K562 (cell line): ENCODE data around the gene RNASE8. TPM values are rescaled to one million over a fixed set of nuclear protein-coding genes. Genes with fewer than 3 reads are reported as not detected.

ENCODE experiments used
- ATAC-seq: fragments of 200-7000 bp; cut with Tn5 transposase; 3 replicates; pipeline ENCODE4 v1.9.1; 2020; ENCODE audit warnings: moderate library complexity
- BruUV-seq: library from RNA; stranded (reverse); fragments of 400-500 nt; replicated peaks from 2 replicates; lab custom pipeline; 2021; lab: Mats Ljungman, UMichigan
- CTCF ChIA-PET: fragments of 300-600 bp; formaldehyde crosslinking; extraction: SDS; loops from one replicate; lab custom pipeline; 2021; ENCODE audit warnings: low intra/inter-chr PET ratio; lab: Yijun Ruan, JAX
- POLR2A ChIA-PET: fragments of 300-600, 350-650 bp; sonication (Branson Sonifier 250); formaldehyde crosslinking; extraction: SDS; loops from one replicate; lab custom pipeline; 2021; ENCODE audit warnings: antibody characterized with exemption, inconsistent platforms; lab: Yijun Ruan, JAX
- DNase-seq, 4 experiments: peaks; one replicate each; pipeline versions ENCODE4 v3.0.0 to v3.0.0-alpha.2; 2011 to 2018; ENCODE audit warnings: low spot score in 3 of 4, mixed read lengths in 3 of 4; ENCODE audit errors: extremely low read depth in 1 of 4
- FAIRE-seq: peaks from 2 replicates; lab custom pipeline; 2011; peaks lifted over from hg19 to GRCh38; lab: Jason Lieb, UNC
- H2AFZ ChIP-seq: 2 replicates; pipeline ENCODE4 v1.6.0; 2011; ENCODE audit warnings: low read depth, low read length, control low read depth, inconsistent platforms
- H3K27ac ChIP-seq: fragments of 200-600 bp; 3 replicates; pipeline ENCODE4 v1.8.0; 2011; ENCODE audit warnings: low read depth, mild to moderate bottlenecking, control low read depth, inconsistent platforms, low read length, moderate library complexity, mixed read lengths; ENCODE audit errors: extremely low read depth
- H3K27me3 ChIP-seq, 2 experiments: fragments of 300-600 bp in 1 of 2; 2 replicates in 1 of 2; 3 replicates in 1 of 2; pipeline versions ENCODE4 v1.6.0 to v1.8.0; 2011; ENCODE audit warnings: inconsistent platforms in 2 of 2, low read length in 2 of 2, mild to moderate bottlenecking in 1 of 2, mixed read lengths in 1 of 2, moderate library complexity in 1 of 2; ENCODE audit not compliant: control insufficient read depth in 2 of 2, insufficient read depth in 2 of 2
- H3K36me3 ChIP-seq: fragments of 300-600 bp; 3 replicates; pipeline ENCODE4 v1.8.0; 2011; ENCODE audit warnings: mild to moderate bottlenecking, low read length, inconsistent platforms; ENCODE audit not compliant: control insufficient read depth, insufficient read depth
- H3K4me1 ChIP-seq, 2 experiments: fragments of 200-600 bp in 1 of 2; replicated peaks in 1 of 2; 2 replicates in 1 of 2; 3 replicates in 1 of 2; pipeline versions ENCODE4 v1.5.1 to v1.8.0; 2011; ENCODE audit warnings: inconsistent platforms in 2 of 2, low read length in 2 of 2, mild to moderate bottlenecking in 1 of 2, mixed read lengths in 1 of 2, moderate library complexity in 1 of 2; ENCODE audit not compliant: control insufficient read depth in 2 of 2, insufficient read depth in 2 of 2
- H3K4me2 ChIP-seq: 2 replicates; pipeline ENCODE4 v1.6.1; 2011; ENCODE audit warnings: low read length, control low read depth, inconsistent platforms, mixed read lengths; ENCODE audit not compliant: insufficient read depth
- H3K4me3 ChIP-seq: fragments of 200-600 bp; sonication (generic), shearing (Covaris generic); 2 replicates; pipeline ENCODE4 v1.5.1; 2016; ENCODE audit warnings: control low read depth, inconsistent platforms
- H3K79me2 ChIP-seq: fragments of 200-600 bp; 3 replicates; pipeline ENCODE4 v1.8.0; 2011; ENCODE audit warnings: low read length, inconsistent platforms; ENCODE audit not compliant: control insufficient read depth, insufficient read depth
- H3K9ac ChIP-seq, 2 experiments: 2 replicates each; pipeline versions ENCODE4 v1.6.0 to v1.6.1; 2011; ENCODE audit warnings: low read depth in 2 of 2, low read length in 2 of 2, control low read depth in 1 of 2, inconsistent platforms in 1 of 2, mild to moderate bottlenecking in 1 of 2, mixed read lengths in 1 of 2; ENCODE audit not compliant: insufficient read depth in 1 of 2
- H3K9me1 ChIP-seq: one replicate; pipeline ENCODE4 v1.6.0; 2011; ENCODE audit warnings: inconsistent platforms, mild to moderate bottlenecking, low read length, moderate library complexity; ENCODE audit not compliant: control insufficient read depth, insufficient read depth
- H3K9me3 ChIP-seq: replicated peaks from 2 replicates; pipeline ENCODE4 v1.5.1; 2011; ENCODE audit warnings: low read depth, low read length, inconsistent platforms; ENCODE audit not compliant: control insufficient read depth, insufficient read depth
- H4K20me1 ChIP-seq: replicated peaks from 2 replicates; pipeline ENCODE4 v1.6.1; 2011; ENCODE audit warnings: low read length, inconsistent platforms, mixed read lengths; ENCODE audit not compliant: control insufficient read depth, insufficient read depth
- ATF3 ChIP-seq, 2 experiments: fragments of 450-650 bp in 1 of 2; sonication (generic) in 1 of 2; formaldehyde crosslinking in 1 of 2; IDR thresholded peaks in 1 of 2; conservative IDR thresholded peaks in 1 of 2; 2 replicates each; pipeline versions ENCODE4 v1.6.1 to v1.8.1; 2016 to 2023; ENCODE audit warnings: mild to moderate bottlenecking in 2 of 2, moderate library complexity in 2 of 2, inconsistent platforms in 1 of 2, missing genetic modification reagents in 1 of 2
- CTCF ChIP-seq, 3 experiments: IDR thresholded peaks in 2 of 3; conservative IDR thresholded peaks in 1 of 3; 2 replicates each; pipeline ENCODE4 v1.5.1; 2011 to 2012; ENCODE audit warnings: low read length in 3 of 3, mild to moderate bottlenecking in 3 of 3, control low read depth in 2 of 3, improper control_type of control experiment in 1 of 3, inconsistent platforms in 1 of 3, low read depth in 1 of 3, mixed read lengths in 1 of 3, moderate library complexity in 1 of 3; ENCODE audit not compliant: insufficient read depth in 2 of 3
- ELK1 ChIP-seq: sonication (generic); formaldehyde crosslinking; IDR thresholded peaks from 2 replicates; pipeline ENCODE4 v1.8.1; 2022; ENCODE audit warnings: missing genetic modification reagents
- POLR2G ChIP-seq: fragments of 200-400 bp; formaldehyde crosslinking; IDR thresholded peaks from 2 replicates; pipeline ENCODE4 v1.6.1; 2017; ENCODE audit warnings: low read depth, mild to moderate bottlenecking, antibody characterized with exemption, low read length, moderate library complexity
- RAD21 ChIP-seq, 2 experiments: fragments of 250-450 bp in 1 of 2; fragments of 450-650 bp in 1 of 2; sonication (Bioruptor Pico) in 1 of 2; formaldehyde crosslinking in 1 of 2; IDR thresholded peaks in 1 of 2; conservative IDR thresholded peaks in 1 of 2; 2 replicates each; pipeline versions ENCODE4 v1.4.0 to v1.8.0; 2020 to 2022; ENCODE audit warnings: mild to moderate bottlenecking in 2 of 2, moderate library complexity in 1 of 2
- RBFOX2 ChIP-seq: fragments of 200-400 bp; formaldehyde crosslinking; IDR thresholded peaks from 2 replicates; pipeline ENCODE4 v1.6.1; 2017; ENCODE audit warnings: low read depth, mild to moderate bottlenecking, low read length, moderate library complexity
- ZBTB33 ChIP-seq: sonication (generic); formaldehyde crosslinking; IDR thresholded peaks from 2 replicates; pipeline ENCODE4 v1.8.1; 2023; ENCODE audit warnings: mild to moderate bottlenecking, missing genetic modification reagents
- ZKSCAN8 ChIP-seq: fragments of 200-800 bp; sonication (Bioruptor generic); IDR thresholded peaks from 2 replicates; pipeline ENCODE4 v1.6.1; 2016; ENCODE audit warnings: missing genetic modification characterization, missing compliant biosample characterization
- ZNF253 ChIP-seq: fragments of 250-450 bp; sonication (Bioruptor Pico); conservative IDR thresholded peaks from 2 replicates; pipeline ENCODE4 v1.6.1; 2021; ENCODE audit warnings: mild to moderate bottlenecking
- ZNF740 ChIP-seq, 3 experiments: fragments of 200-800 bp in 1 of 3; sonication (Bioruptor generic) in 1 of 3; sonication (generic) in 1 of 3; formaldehyde crosslinking in 1 of 3; IDR thresholded peaks; 2 replicates each; pipeline versions ENCODE4 v1.6.1 to v1.8.0; 2016 to 2022; ENCODE audit warnings: mild to moderate bottlenecking in 2 of 3, missing compliant biosample characterization in 2 of 3, missing genetic modification characterization in 2 of 3, missing genetic modification reagents in 1 of 3
- WGBS: fragments of 100-300 bp; shearing (Covaris generic); methylation state at CpG from one replicate; pipeline ENCODE4 v1.1.6; 2016; ENCODE audit warnings: low coverage, mixed read lengths; ENCODE audit not compliant: insufficient coverage; ENCODE audit errors: missing lambda C conversion rate; 5-methylcytosine and 5-hydroxymethylcytosine counted together
- in situ Hi-C: fragments of 300-500 bp; cut with MboI; formaldehyde crosslinking; loops from 4 replicates; pipeline ENCODE4 v1.15.0; 2018; ENCODE audit warnings: inconsistent platforms, mixed read lengths
- intact Hi-C: fragments of 100-400 bp; cut with micrococcal nuclease; formaldehyde crosslinking; loops from 2 replicates; pipeline ENCODE4 v1.14.2; 2022
- polyA plus RNA-seq, 8 experiments: library from polyadenylated mRNA; depleted of rRNA in 4 of 8; stranded (reverse) in 5 of 8; unstranded in 3 of 8; fragments of >200 nt; fragmentation: Nextera tagmentation in 2 of 8; fragmentation: Illumina TruSeq in 1 of 8; extraction: Ambion mirVana in 2 of 8; extraction: Trizol in 1 of 8; gene quantifications; 2 replicates each; pipeline versions ENCODE4 v1.2.1 to v1.2.3, GENCODE V29; 2011 to 2014; ENCODE audit warnings: inconsistent platforms in 1 of 8, missing spikeins in 1 of 8
- total RNA-seq, 7 experiments: library from RNA; depleted of rRNA in 6 of 7; stranded (reverse); fragments of >200 nt in 6 of 7; fragmentation: Illumina TruSeq in 2 of 7; extraction: Trizol in 2 of 7; gene quantifications; 2 replicates each; pipeline versions ENCODE4 v1.2.1 to v1.2.3, GENCODE V29; 2011 to 2021; ENCODE audit warnings: low replicate concordance in 1 of 7

Gene RNASE8
- total and polyA plus RNA-seq, 9 of the 15 experiments (the other 6 are each of a cell fraction or from before 2014, with no cell fraction given) = not detected

- in situ Hi-C loops = no loop called here
- DNase-seq = peak in 3 of 4 experiments; percentile 36 to 53 (median 36)
- POLR2A ChIA-PET = interaction anchor here (0.6 kb wide), 2 partner anchors 22 to 78 kb away, joined by 3 to 4 read pairs; no protein-coding TSS in a partner anchor
- ATAC-seq = peak; percentile 45; the same call in 2 of the 3 replicates
- CTCF ChIA-PET = no interaction called here
- TF ChIP-seq ZNF740 (CRISPR knock-in tag; IDR thresholded peaks at IDR 0.05) = 0 out of 2 replicates have a peak, but pooled peaks have one; percentile 32
- no peak for TF ChIP-seq ZNF740 (tag; IDR thresholded peaks at IDR 0.05)
- TF ChIP-seq ZNF253 (CRISPR knock-in tag) = no peak
- TF ChIP-seq ZBTB33 (CRISPR knock-in tag) = peak; percentile 100
- TF ChIP-seq RBFOX2 = 0 out of 2 replicates have a peak, but pooled peaks have one; percentile 14
- peak in 1 of 2 experiments; percentile 21; a peak in 1 of 4 replicates for TF ChIP-seq RAD21 (CRISPR knock-in tag; conservative IDR thresholded peaks at IDR 0.05 in 1 of 2, IDR thresholded peaks at IDR 0.05 in 1 of 2)
- TF ChIP-seq POLR2G = 0 out of 2 replicates have a peak, but pooled peaks have one; percentile 34
- peak; percentile 34 to 55 (median 36) for TF ChIP-seq CTCF (IDR thresholded peaks at IDR 0.05 in 2 of 3, conservative IDR thresholded peaks at IDR 0.05 in 1 of 3; ENCODE audit: insufficient read depth in 2 of 3, low read depth in 1 of 3, low read length in 3 of 3)
- TF ChIP-seq ELK1 (CRISPR knock-in tag) = no peak
- TF ChIP-seq ATF3 (IDR thresholded peaks at IDR 0.05) = peak; percentile 70
- TF ChIP-seq ATF3 (CRISPR knock-in tag; conservative IDR thresholded peaks at IDR 0.05) = no peak
- no peak for TF ChIP-seq ZKSCAN8 (CRISPR knock-in tag)
- TF ChIP-seq, all 486 proteins: peak for 7
- no peak for FAIRE-seq
- Histone ChIP-seq H3K9ac (no peak overlapping the region), H3K4me3 (no peak overlapping the region), H3K79me2 (no peaks in the 10 kb centered on the region), H3K36me3 (peaks cover 5% of the 10 kb centered on the region; the same call in 1 of the 3 replicates), H3K4me1 (peaks cover 2 to 29% of the 10 kb centered on the region in 2 experiments; a peak in 3 of 5 replicates), H2AFZ (no peak overlapping the region), H3K27ac (no peak overlapping the region), H4K20me1 (no peaks in the 10 kb centered on the region), H3K9me3 (no peaks in the 10 kb centered on the region), H3K9me1 (no peaks in the 10 kb centered on the region), H3K27me3 (no peaks in the 10 kb centered on the region), H3K4me2 (no peak overlapping the region)
- BruUV-seq = no TSS peak
- intact Hi-C loops = loop anchor here (1.0 kb wide), 1 partner anchor 22 kb away; no protein-coding TSS in a partner anchor
- WGBS = 96% methylated on average over 8 of the region's 45 CpGs
Measured at GRCh38 chr14:21090194-21090939, 32.7 kb downstream of the RNASE8 start.
